ENCODE results near the gene FNDC7.
"Not testable (repeated sequence)": the region's sequence is repeated elsewhere in the genome, so short reads cannot be mapped to it uniquely, and the experiment has no call there.

Gene FNDC7

GRCh38 chr1:108712606-108713150 is at the start of gene FNDC7:
Gene FNDC7, plus strand, starts transcription at chr1:108712908. Its CDS starts 26 bp downstream, at chr1:108712934.
- no peak for DNase-seq (ENCODE audit: low spot score)

- DNase-seq (ENCODE audit: low spot score) = no peak
Observed at GRCh38 chr1:108663074-108663473, 49.6 kb upstream of the FNDC7 start.

GRCh38 chr1:108664481-108664880 is 48.2 kb upstream of the FNDC7 start:
- DNase-seq (ENCODE audit: low spot score) = no peak

GRCh38 chr1:108665067-108665466 is 47.6 kb upstream of the FNDC7 start:
- DNase-seq (ENCODE audit: low spot score) = no peak

- no peak for DNase-seq (ENCODE audit: low spot score)
Observed at GRCh38 chr1:108665771-108666170, 46.9 kb upstream of the FNDC7 start.

- DNase-seq (ENCODE audit: low spot score) = not testable (repeated sequence)
Observed at GRCh38 chr1:108667422-108667821, 45.3 kb upstream of the FNDC7 start.

- DNase-seq (ENCODE audit: low spot score) = no peak
Observed at GRCh38 chr1:108668777-108669176, 43.9 kb upstream of the FNDC7 start.

GRCh38 chr1:108669679-108670078 is 43.0 kb upstream of the FNDC7 start:
- DNase-seq (ENCODE audit: low spot score) = no peak

- no peak for DNase-seq (ENCODE audit: low spot score)
Observed at GRCh38 chr1:108670131-108670773, 42.5 kb upstream of the FNDC7 start.

- DNase-seq (ENCODE audit: low spot score) = no peak
Observed at GRCh38 chr1:108671143-108671542, 41.6 kb upstream of the FNDC7 start.

- no peak for DNase-seq (ENCODE audit: low spot score)
Observed at GRCh38 chr1:108678706-108679105, 34.0 kb upstream of the FNDC7 start.

GRCh38 chr1:108679586-108680213 is 33.0 kb upstream of the FNDC7 start:
- no peak for DNase-seq (ENCODE audit: low spot score)

- DNase-seq (ENCODE audit: low spot score) = not testable (repeated sequence)
Observed at GRCh38 chr1:108681701-108682100, 31.0 kb upstream of the FNDC7 start.

- no peak for DNase-seq (ENCODE audit: low spot score)
Observed at GRCh38 chr1:108685529-108685928, 27.2 kb upstream of the FNDC7 start.

GRCh38 chr1:108686614-108687313 is 25.9 kb upstream of the FNDC7 start:
- DNase-seq (ENCODE audit: low spot score) = no peak

GRCh38 chr1:108691128-108691941 is 21.4 kb upstream of the FNDC7 start:
- no peak for DNase-seq (ENCODE audit: low spot score)

- peak; percentile 83 for DNase-seq (ENCODE audit: low spot score)
Observed at GRCh38 chr1:108691942-108692723, 20.6 kb upstream of the FNDC7 start, which contains the start of gene PRPF38B. Gene PRPF38B, plus strand, starts transcription at chr1:108692310. Its CDS starts 282 bp downstream, at chr1:108692592.

GRCh38 chr1:108692724-108693655 is 19.7 kb upstream of the FNDC7 start:
- DNase-seq (ENCODE audit: low spot score) = peak; percentile 38

GRCh38 chr1:108695535-108695934 is 17.2 kb upstream of the FNDC7 start:
- DNase-seq (ENCODE audit: low spot score) = no peak
